Measurements from ENCODE around the gene AGBL4. TPM values are rescaled to one million over a fixed set of nuclear protein-coding genes. Genes with fewer than 3 reads are reported as not detected.

AGBL4 gene
- total and polyA plus RNA-seq, 8 donors: 0.32 to 1.3 (median 0.87) TPM

DNA sequence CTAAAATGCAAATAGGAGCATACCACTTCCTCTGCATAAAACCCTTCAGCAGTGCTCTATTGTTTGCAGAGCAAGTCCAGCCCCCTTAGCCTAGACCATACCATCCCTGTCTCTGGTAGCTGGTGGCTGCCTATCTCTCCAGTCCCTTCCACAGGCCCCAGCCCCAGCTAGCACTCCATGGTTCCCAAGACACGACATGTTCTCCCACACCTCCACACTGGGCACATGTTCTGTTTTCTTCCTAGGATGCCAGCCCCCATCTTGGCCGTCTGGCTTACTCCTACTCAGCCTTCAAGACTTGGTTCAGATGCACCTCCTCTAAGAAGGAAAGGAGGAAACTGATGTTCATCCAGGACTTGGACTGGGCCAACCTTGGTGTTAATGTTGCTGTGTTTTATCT, 1355.4 kb downstream of the AGBL4 start:
- intact Hi-C loops (cut with DNase I): no loop called here
- ATAC-seq (no peak), DNase-seq (no peak)
- H3K27ac ChIP-seq: no peak overlapping the region
- H3K4me1 ChIP-seq: no peaks in the 10 kb centered on the region
- H3K9me3 ChIP-seq: no peaks in the 10 kb centered on the region
- H3K27me3 ChIP-seq: no peaks in the 10 kb centered on the region
- no peak overlapping the region for H3K4me3 ChIP-seq
- H3K36me3 ChIP-seq: no peaks in the 10 kb centered on the region
- TF ChIP-seq, protein P1, sequence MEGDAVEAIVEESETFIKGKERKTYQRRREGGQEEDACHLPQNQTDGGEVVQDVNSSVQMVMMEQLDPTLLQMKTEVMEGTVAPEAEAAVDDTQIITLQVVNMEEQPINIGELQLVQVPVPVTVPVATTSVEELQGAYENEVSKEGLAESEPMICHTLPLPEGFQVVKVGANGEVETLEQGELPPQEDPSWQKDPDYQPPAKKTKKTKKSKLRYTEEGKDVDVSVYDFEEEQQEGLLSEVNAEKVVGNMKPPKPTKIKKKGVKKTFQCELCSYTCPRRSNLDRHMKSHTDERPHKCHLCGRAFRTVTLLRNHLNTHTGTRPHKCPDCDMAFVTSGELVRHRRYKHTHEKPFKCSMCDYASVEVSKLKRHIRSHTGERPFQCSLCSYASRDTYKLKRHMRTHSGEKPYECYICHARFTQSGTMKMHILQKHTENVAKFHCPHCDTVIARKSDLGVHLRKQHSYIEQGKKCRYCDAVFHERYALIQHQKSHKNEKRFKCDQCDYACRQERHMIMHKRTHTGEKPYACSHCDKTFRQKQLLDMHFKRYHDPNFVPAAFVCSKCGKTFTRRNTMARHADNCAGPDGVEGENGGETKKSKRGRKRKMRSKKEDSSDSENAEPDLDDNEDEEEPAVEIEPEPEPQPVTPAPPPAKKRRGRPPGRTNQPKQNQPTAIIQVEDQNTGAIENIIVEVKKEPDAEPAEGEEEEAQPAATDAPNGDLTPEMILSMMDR (IDR thresholded peaks at IDR 0.05): no peak

DNA sequence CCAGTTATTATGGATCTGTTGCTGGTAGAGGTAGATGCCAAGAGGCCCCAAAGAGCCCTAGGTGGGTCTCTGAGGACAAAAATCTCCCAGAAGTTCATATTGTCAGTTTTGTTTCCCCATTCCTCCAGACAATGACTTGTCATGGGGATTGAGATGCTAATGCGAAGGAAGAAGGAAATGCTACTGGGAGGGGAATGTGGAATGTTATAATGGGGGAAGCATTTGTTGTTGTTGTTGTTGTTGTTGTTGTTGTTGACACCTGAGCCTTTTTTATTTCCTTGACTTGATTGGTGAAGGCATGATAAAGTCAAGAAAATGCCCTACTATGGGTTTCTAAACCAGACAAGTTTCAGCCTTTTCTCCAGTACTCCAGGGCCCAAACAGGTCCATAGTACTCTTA, 1356.0 kb downstream of the AGBL4 start:
- TF ChIP-seq, protein P1 (IDR thresholded peaks at IDR 0.05): no peak
- DNase-seq: no peak
- intact Hi-C loops (cut with DNase I): no loop called here
- ATAC-seq: no peak
- Histone ChIP-seq H3K4me3 (no peak overlapping the region), H3K4me1 (no peaks in the 10 kb centered on the region), H3K36me3 (no peaks in the 10 kb centered on the region), H3K27ac (no peak overlapping the region), H3K27me3 (no peaks in the 10 kb centered on the region), H3K9me3 (no peaks in the 10 kb centered on the region)

GRCh38 chr1:48665708-48666407, 1357.9 kb downstream of the AGBL4 start:
- TF ChIP-seq, protein P1 (IDR thresholded peaks at IDR 0.05): no peak
- intact Hi-C loops (cut with DNase I): no loop called here
- Histone ChIP-seq H3K4me3 (no peak overlapping the region), H3K27ac (no peak overlapping the region), H3K4me1 (no peaks in the 10 kb centered on the region), H3K27me3 (no peaks in the 10 kb centered on the region), H3K36me3 (no peaks in the 10 kb centered on the region), H3K9me3 (no peaks in the 10 kb centered on the region)
- ATAC-seq (no peak), DNase-seq (no peak)

GRCh38 chr1:48661726-48662463, 1361.9 kb downstream of the AGBL4 start:
- TF ChIP-seq, protein P1 (IDR thresholded peaks at IDR 0.05): no peak
- H3K27ac ChIP-seq: no peak overlapping the region
- no peaks in the 10 kb centered on the region for H3K27me3 ChIP-seq
- H3K4me1 ChIP-seq: no peaks in the 10 kb centered on the region
- H3K36me3 ChIP-seq: no peaks in the 10 kb centered on the region
- H3K9me3 ChIP-seq: no peaks in the 10 kb centered on the region
- H3K4me3 ChIP-seq: no peak overlapping the region
- intact Hi-C loops (cut with DNase I): no loop called here
- no peak for ATAC-seq
- DNase-seq: no peak

DNA sequence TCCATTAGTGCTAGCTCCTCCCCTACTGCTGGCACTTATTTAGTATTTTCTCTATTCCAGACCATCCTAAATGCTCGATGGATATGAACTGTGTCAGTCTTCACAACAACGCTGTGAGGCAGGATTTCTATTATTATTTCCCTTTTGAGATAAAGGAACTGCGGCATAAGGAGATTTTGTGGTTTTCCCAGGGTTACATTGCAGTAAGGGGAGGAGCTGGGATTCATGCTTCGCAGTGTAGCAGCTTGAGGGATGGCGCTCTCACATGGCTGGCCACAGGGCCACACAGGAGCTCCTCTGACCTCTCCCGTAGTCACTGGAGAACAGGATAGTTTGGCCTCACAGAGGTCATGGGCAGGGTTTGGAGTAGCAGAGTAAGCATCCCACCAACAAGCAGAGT, 1364.0 kb downstream of the AGBL4 start:
- Histone ChIP-seq H3K27ac (no peak overlapping the region), H3K27me3 (no peaks in the 10 kb centered on the region), H3K9me3 (no peaks in the 10 kb centered on the region), H3K36me3 (no peaks in the 10 kb centered on the region), H3K4me1 (no peaks in the 10 kb centered on the region), H3K4me3 (no peak overlapping the region)
- ATAC-seq: no peak
- intact Hi-C loops (cut with DNase I): no loop called here
- no peak for DNase-seq
- TF ChIP-seq, protein P1 (IDR thresholded peaks at IDR 0.05): no peak
